Measurements from ENCODE around the gene ANO3. TPM values are rescaled to one million over a fixed set of nuclear protein-coding genes. Genes with fewer than 3 reads are reported as not detected.

Gene ANO3
- total RNA-seq, 4 donors from 2014 or later, result 0.13 to 0.63 (median 0.52) TPM

DNA sequence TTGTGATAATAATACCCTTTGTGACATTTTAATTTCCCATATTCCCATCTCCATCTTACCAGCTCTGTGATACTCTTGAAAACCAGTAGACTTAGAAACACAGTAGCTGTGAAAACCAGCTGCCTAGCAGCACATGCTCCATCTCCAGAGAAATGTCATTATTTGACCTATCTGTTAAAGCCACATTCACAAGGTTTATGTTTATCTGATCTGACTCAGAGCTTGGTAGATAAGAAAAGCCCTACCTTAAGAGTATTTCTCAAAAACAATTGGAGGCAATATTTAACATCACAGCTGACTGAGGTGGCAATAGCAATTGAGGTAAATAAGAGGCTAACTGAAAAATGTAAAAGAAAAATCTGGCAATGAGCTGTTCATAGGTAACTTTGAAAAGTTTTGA is 8.1 kb upstream of the ANO3 start:
- no peaks in the 10 kb centered on the region for H3K4me1 ChIP-seq
- H3K27ac ChIP-seq, result no peak overlapping the region
- no peak for DNase-seq
- no peaks in the 10 kb centered on the region for H3K36me3 ChIP-seq
- H3K9me3 ChIP-seq, result no peaks in the 10 kb centered on the region
- intact Hi-C loops (cut with DNase I), result no loop called here
- H3K4me3 ChIP-seq (replicated peaks in 1 of 3), result no peak overlapping the region
- no peaks in the 10 kb centered on the region for H3K27me3 ChIP-seq
- TF ChIP-seq, protein P1, sequence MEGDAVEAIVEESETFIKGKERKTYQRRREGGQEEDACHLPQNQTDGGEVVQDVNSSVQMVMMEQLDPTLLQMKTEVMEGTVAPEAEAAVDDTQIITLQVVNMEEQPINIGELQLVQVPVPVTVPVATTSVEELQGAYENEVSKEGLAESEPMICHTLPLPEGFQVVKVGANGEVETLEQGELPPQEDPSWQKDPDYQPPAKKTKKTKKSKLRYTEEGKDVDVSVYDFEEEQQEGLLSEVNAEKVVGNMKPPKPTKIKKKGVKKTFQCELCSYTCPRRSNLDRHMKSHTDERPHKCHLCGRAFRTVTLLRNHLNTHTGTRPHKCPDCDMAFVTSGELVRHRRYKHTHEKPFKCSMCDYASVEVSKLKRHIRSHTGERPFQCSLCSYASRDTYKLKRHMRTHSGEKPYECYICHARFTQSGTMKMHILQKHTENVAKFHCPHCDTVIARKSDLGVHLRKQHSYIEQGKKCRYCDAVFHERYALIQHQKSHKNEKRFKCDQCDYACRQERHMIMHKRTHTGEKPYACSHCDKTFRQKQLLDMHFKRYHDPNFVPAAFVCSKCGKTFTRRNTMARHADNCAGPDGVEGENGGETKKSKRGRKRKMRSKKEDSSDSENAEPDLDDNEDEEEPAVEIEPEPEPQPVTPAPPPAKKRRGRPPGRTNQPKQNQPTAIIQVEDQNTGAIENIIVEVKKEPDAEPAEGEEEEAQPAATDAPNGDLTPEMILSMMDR (IDR thresholded peaks at IDR 0.05), result no peak
- TF ChIP-seq POLR2A (IDR thresholded peaks at IDR 0.05), result no peak

DNA sequence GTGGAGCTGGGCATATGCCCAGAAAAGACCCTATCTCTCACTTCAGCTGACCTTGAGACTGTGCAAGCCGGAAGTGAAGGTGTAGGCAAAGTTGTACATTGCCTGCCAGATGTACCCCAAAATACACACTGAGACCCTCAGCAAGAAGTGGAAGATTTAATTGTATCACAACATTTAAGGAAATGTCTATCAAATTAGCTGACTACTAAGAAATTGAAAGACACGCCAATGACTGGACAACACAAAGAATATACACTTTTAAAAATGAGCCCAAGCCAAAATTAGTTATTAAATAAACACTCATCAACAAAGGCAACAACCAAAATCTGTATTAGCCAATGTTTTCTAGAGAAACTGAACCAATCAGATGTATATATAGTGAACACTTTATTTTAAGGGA is 7.7 kb upstream of the ANO3 start:
- Histone ChIP-seq H3K27me3 (no peaks in the 10 kb centered on the region), H3K4me3 (replicated peaks in 1 of 3) (no peak overlapping the region), H3K9me3 (no peaks in the 10 kb centered on the region), H3K4me1 (no peaks in the 10 kb centered on the region), H3K36me3 (no peaks in the 10 kb centered on the region), H3K27ac (no peak overlapping the region)
- TF ChIP-seq, protein P1 (IDR thresholded peaks at IDR 0.05), result no peak
- no peak for TF ChIP-seq POLR2A (IDR thresholded peaks at IDR 0.05)
- no peak for DNase-seq
- WGBS, 2 donors, result 75 to 89% methylated on average over 2 of the region's 2 CpGs
- intact Hi-C loops (cut with DNase I), result no loop called here

DNA sequence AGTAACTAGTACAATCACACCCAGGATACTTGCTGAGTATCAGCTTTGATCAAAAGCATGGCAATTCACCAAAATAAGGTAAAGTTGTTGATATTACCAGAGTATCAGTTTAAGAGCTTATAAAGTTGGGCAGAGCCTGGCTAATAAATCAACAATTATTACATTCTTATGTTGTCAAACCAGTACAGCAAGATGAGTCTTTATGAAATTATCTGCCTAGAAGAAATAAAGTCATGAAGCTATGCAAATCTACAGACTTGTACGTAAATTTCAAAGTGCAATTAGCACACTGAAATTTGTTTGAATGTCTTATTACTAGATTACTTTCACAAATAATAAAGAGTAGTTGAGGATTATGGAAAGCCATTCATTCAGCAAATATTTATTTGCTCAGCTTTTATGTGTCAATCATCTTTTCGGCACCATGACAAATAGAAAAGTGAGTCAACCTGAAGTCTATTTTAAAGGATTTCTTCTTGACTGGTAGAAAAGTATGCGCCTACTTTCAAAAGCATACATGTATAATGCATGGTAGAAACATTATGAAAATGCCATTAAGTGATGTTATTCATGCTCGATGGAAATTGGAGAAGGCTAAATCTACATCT is 5.0 kb upstream of the ANO3 start:
- TF ChIP-seq, protein P1 (IDR thresholded peaks at IDR 0.05), result no peak
- no peak for TF ChIP-seq POLR2A (IDR thresholded peaks at IDR 0.05)
- no peaks in the 10 kb centered on the region for H3K36me3 ChIP-seq
- no peaks in the 10 kb centered on the region for H3K9me3 ChIP-seq
- H3K4me3 ChIP-seq (replicated peaks in 1 of 3), result no peak overlapping the region
- no peaks in the 10 kb centered on the region for H3K27me3 ChIP-seq
- H3K27ac ChIP-seq, result no peak overlapping the region
- 94 to 95% methylated on average over 4 of the region's 4 CpGs for WGBS, 2 donors
- intact Hi-C loops (cut with DNase I), result no loop called here
- H3K4me1 ChIP-seq, result peaks cover 0 to 2% of the 10 kb centered on the region in 2 donors
- DNase-seq, result no peak

DNA sequence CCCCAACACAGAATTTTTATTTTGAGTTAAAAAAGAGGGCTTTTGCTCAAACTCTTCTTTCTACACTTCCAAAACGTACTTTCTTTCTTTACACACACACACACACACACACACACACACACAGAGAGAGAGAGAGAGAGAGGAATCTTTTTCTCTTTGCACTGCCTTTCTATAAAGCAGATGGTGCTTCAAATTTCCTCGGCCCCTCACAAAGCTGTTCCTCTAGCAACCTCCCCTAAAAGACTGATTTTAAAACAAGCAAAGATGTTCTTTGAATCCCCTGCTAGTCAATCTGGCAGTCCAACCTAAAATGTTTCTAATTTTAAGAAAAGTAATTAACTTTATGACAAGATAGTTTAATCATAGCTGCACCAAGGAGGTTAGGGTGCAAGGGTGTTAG is 2.7 kb upstream of the ANO3 start:
- DNase-seq, result no peak
- no peak overlapping the region for H3K27ac ChIP-seq
- H3K9me3 ChIP-seq, result no peaks in the 10 kb centered on the region
- H3K4me1 ChIP-seq, result peaks cover 0 to 4% of the 10 kb centered on the region in 2 donors
- WGBS, 2 donors, result 37 to 58% methylated on average over 2 of the region's 2 CpGs
- H3K27me3 ChIP-seq, result no peaks in the 10 kb centered on the region
- intact Hi-C loops (cut with DNase I), result no loop called here
- TF ChIP-seq, protein P1 (IDR thresholded peaks at IDR 0.05), result no peak
- no peak for TF ChIP-seq POLR2A (IDR thresholded peaks at IDR 0.05)
- H3K4me3 ChIP-seq (replicated peaks in 1 of 3), result no peak overlapping the region
- H3K36me3 ChIP-seq, result no peaks in the 10 kb centered on the region

DNA sequence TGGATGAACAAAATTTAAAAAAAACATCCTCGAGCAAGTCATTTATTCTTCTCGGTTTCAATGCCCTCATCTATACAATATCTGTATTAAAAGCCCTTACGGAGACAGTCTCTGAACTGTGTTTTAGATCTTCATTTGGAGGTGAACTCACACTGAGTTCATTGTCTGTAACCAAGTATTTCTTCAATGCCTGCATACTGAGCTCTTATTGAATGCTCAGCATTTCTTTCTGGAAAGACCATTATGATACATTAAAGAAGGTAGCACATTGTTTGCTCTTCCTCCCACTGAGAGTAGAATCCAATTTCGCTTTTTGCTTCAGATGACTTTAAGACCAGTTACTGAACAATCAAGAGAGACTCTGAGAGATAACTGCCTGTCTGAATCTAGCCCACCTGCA is 1.7 kb upstream of the ANO3 start:
- Histone ChIP-seq H3K4me3 (replicated peaks in 1 of 3) (no peak overlapping the region), H3K36me3 (no peaks in the 10 kb centered on the region), H3K27ac (no peak overlapping the region), H3K9me3 (no peaks in the 10 kb centered on the region), H3K27me3 (no peaks in the 10 kb centered on the region), H3K4me1 (peaks cover 0 to 4% of the 10 kb centered on the region in 2 donors)
- 89 to 90% methylated on average over 4 of the region's 4 CpGs for WGBS, 2 donors
- intact Hi-C loops (cut with DNase I), result no loop called here
- DNase-seq, result no peak
- TF ChIP-seq, protein P1 (IDR thresholded peaks at IDR 0.05), result no peak
- TF ChIP-seq POLR2A (IDR thresholded peaks at IDR 0.05), result no peak

Measured in thyroid gland (tissue), 4 donors.